ENCODE data around the gene GNG4. TPM values are rescaled to one million over a fixed set of nuclear protein-coding genes. Genes with fewer than 3 reads are reported as not detected.

The GNG4 gene
- 13.0 to 17.5 TPM (median 15.4 TPM) in 5 replicates for total RNA-seq (2022; extraction: Qiagen RNA extraction)

DNA sequence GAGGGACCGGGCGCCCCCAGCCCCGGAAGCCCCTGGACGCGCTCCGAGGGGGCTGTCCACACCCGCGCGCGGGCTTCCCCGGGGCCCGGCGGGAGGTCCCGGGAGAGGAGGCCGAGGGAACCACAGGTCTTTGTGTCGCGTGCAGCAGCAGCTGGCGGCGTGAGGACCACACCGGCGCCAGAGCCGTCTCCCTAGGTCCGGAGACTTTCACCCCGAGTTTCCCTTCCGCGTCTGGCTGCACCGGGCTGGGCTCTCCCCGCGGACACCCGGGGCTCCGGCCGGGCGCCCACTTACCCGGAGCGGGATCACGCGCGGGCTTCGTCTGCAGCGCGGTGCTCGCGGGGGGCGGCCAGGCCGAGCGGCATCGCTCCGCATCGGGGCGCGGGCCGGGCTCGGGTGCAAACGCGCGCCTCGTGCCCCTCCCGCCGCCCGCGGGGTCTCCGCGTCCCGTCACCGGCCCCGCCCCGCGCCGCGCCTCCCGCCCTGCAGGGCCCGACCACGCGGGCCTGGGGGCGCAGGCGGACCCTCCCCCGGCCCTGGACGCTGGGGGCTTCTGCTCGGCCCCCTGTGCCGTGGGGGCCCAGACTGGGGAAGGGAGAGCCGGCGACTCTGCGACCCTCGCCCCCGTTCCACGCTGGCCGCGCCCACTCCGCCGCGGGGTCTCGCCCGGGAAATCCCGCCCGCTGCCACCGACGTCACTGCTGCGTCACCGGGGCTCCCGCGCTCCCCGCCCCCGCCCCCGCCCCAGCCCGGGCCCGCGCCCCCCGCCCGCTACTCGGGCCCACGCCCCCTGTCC is at the start of gene GNG4:
GNG4 (minus strand) TSS at position 417 of the 796 bp plus-strand sequence. CDS start 65,946 bp downstream, outside the sequence.

GRCh38 chr1:235504122-235504493 is 145.5 kb downstream of the GNG4 start, which contains the start of gene B3GALNT2:
Gene B3GALNT2, minus strand, starts transcription at chr1:235504452. Its CDS starts 200 bp downstream, at chr1:235504252.

Other genes with a start within 250 kb of the GNG4 start
- 14.4 to 19.2 TPM (median 17.5 TPM) in 5 replicates for gene B3GALNT2, start 145.3 kb downstream of the GNG4 start, total RNA-seq (2022; extraction: Qiagen RNA extraction)
- gene LYST, start 217.1 kb upstream of the GNG4 start, total RNA-seq (2022; extraction: Qiagen RNA extraction), result 4.4 to 5.6 TPM (median 5.1 TPM) in 5 replicates